ENCODE measurements around the gene SETD1B.
A peak's percentile ranks its signal among the peaks of the same experiment; 100 is the strongest.
"Not testable (repeated sequence)": the region's sequence is repeated elsewhere in the genome, so short reads cannot be mapped to it uniquely, and the experiment has no call there.

SETD1B gene

GRCh38 chr12:121827351-121828099, 23.7 kb downstream of the SETD1B start:
- DNase-seq: no peak

- DNase-seq: no peak
These were observed 24.5 kb downstream of the SETD1B start for GRCh38 chr12:121828306-121828705.

GRCh38 chr12:121828826-121829225, 25.0 kb downstream of the SETD1B start:
- no peak for DNase-seq

- no peak for DNase-seq
These were observed 25.6 kb downstream of the SETD1B start for GRCh38 chr12:121829250-121829918.

GRCh38 chr12:121830134-121830533, 26.3 kb downstream of the SETD1B start:
- DNase-seq: no peak

GRCh38 chr12:121830588-121831265, 26.9 kb downstream of the SETD1B start:
- DNase-seq: no peak

GRCh38 chr12:121831571-121832245, 27.9 kb downstream of the SETD1B start:
- DNase-seq: no peak

- no peak for DNase-seq
These were observed 33.9 kb downstream of the SETD1B start for GRCh38 chr12:121837680-121838079.

- no peak for DNase-seq
These were observed 34.3 kb downstream of the SETD1B start for GRCh38 chr12:121838126-121838525.

GRCh38 chr12:121839106-121839992, 35.5 kb downstream of the SETD1B start:
- DNase-seq: peak; percentile 98

GRCh38 chr12:121839993-121840761, 36.4 kb downstream of the SETD1B start:
- no peak for DNase-seq

- DNase-seq: no peak
These were observed 39.6 kb downstream of the SETD1B start for GRCh38 chr12:121843236-121843982.

GRCh38 chr12:121845701-121846100, 41.9 kb downstream of the SETD1B start:
- no peak for DNase-seq

- no peak for DNase-seq
These were observed 45.4 kb downstream of the SETD1B start for GRCh38 chr12:121849211-121849610.

GRCh38 chr12:121849665-121850064, 45.9 kb downstream of the SETD1B start:
- DNase-seq: no peak

- DNase-seq: not testable (repeated sequence)
These were observed 48.6 kb downstream of the SETD1B start for GRCh38 chr12:121852392-121852791.

- DNase-seq: no peak
These were observed 53.8 kb downstream of the SETD1B start for GRCh38 chr12:121857322-121858246.

GRCh38 chr12:121858318-121858661, 54.5 kb downstream of the SETD1B start:
- no peak for DNase-seq
